Measurements from ENCODE around the gene EXOG.

- TF ChIP-seq CTCF (IDR thresholded peaks at IDR 0.05) (no peak), POLR2A (IDR thresholded peaks at IDR 0.05) (no peak)
Observed at GRCh38 chr3:38573111-38573510, 77.0 kb downstream of the EXOG start.
